Mesenchymal stem cell (in vitro differentiated cells and primary cell): ENCODE measurements around the gene EMID1.
"Not testable (repeated sequence)": the region's sequence is repeated elsewhere in the genome, so short reads cannot be mapped to it uniquely, and the experiment has no call there.

Source experiments
- DNase-seq: peaks from one replicate; pipeline ENCODE4 v3.0.0-alpha.2; 2013
- H2AFZ ChIP-seq: one replicate; pipeline ENCODE4 v1.6.1; 2013; ENCODE audit warnings: low read depth, mild to moderate bottlenecking, control low read depth, inconsistent platforms, low read length, moderate library complexity
- H2AK5ac ChIP-seq: 2 replicates; pipeline ENCODE4 v1.6.1; 2013; ENCODE audit warnings: low read length, moderate library complexity, mild to moderate bottlenecking, inconsistent platforms; ENCODE audit not compliant: severe bottlenecking
- H2BK120ac ChIP-seq: one replicate; pipeline ENCODE4 v1.6.1; 2013; ENCODE audit warnings: low read depth, mild to moderate bottlenecking, inconsistent platforms, low read length, moderate library complexity
- H2BK12ac ChIP-seq, 2 experiments: one replicate each; pipeline ENCODE4 v1.6.1; 2013; ENCODE audit warnings: inconsistent platforms in 2 of 2, low read length in 2 of 2, mild to moderate bottlenecking in 2 of 2, moderate library complexity in 2 of 2, control low read depth in 1 of 2
- H2BK15ac ChIP-seq: one replicate; pipeline ENCODE4 v1.6.1; 2013; ENCODE audit warnings: mild to moderate bottlenecking, low read depth, inconsistent platforms; ENCODE audit not compliant: poor library complexity, severe bottlenecking
- H2BK5ac ChIP-seq: 2 replicates; pipeline ENCODE4 v1.6.1; 2013; ENCODE audit warnings: low read depth, mild to moderate bottlenecking, low read length, control low read depth, inconsistent platforms; ENCODE audit not compliant: poor library complexity, severe bottlenecking
- H3K14ac ChIP-seq, 2 experiments: one replicate each; pipeline ENCODE4 v1.6.1; 2013; ENCODE audit warnings: inconsistent platforms in 2 of 2, low read length in 2 of 2, control low read depth in 1 of 2, mild to moderate bottlenecking in 1 of 2, moderate library complexity in 1 of 2
- H3K18ac ChIP-seq, 2 experiments: one replicate each; pipeline ENCODE4 v1.6.1; 2013; ENCODE audit warnings: inconsistent platforms in 2 of 2, low read length in 2 of 2, control low read depth in 1 of 2, low read depth in 1 of 2, mild to moderate bottlenecking in 1 of 2
- H3K23ac ChIP-seq, 2 experiments: one replicate each; pipeline ENCODE4 v1.6.1; 2013; ENCODE audit warnings: inconsistent platforms in 2 of 2, low read length in 2 of 2, mild to moderate bottlenecking in 2 of 2, moderate library complexity in 2 of 2, control low read depth in 1 of 2
- H3K27ac ChIP-seq: 2 replicates; pipeline ENCODE4 v1.5.1; 2013; ENCODE audit warnings: mild to moderate bottlenecking, moderate library complexity, low read length, control low read depth, inconsistent platforms; ENCODE audit not compliant: poor library complexity, severe bottlenecking
- H3K27me3 ChIP-seq, 2 experiments: 2 replicates each; pipeline versions ENCODE4 v1.6.1 to v1.7.0; 2013; ENCODE audit warnings: low read length in 2 of 2, mild to moderate bottlenecking in 2 of 2, moderate library complexity in 2 of 2, control low read depth in 1 of 2, inconsistent platforms in 1 of 2; ENCODE audit not compliant: control insufficient read depth in 1 of 2, insufficient read depth in 1 of 2
- H3K36me3 ChIP-seq, 2 experiments: 2 replicates each; pipeline versions ENCODE4 v1.6.1 to v1.7.0; 2013; ENCODE audit warnings: low read length in 2 of 2, control low read depth in 1 of 2, inconsistent platforms in 1 of 2, low read depth in 1 of 2, mild to moderate bottlenecking in 1 of 2; ENCODE audit not compliant: insufficient read depth in 2 of 2, control insufficient read depth in 1 of 2
- H3K4ac ChIP-seq, 2 experiments: one replicate each; pipeline ENCODE4 v1.6.1; 2013; ENCODE audit warnings: inconsistent platforms in 2 of 2, low read length in 2 of 2, mild to moderate bottlenecking in 2 of 2, moderate library complexity in 2 of 2, control low read depth in 1 of 2, low read depth in 1 of 2
- H3K4me1 ChIP-seq: 2 replicates; pipeline ENCODE4 v1.6.1; 2013; ENCODE audit warnings: low read depth, low read length, control low read depth; ENCODE audit not compliant: control insufficient read depth, insufficient read depth
- H3K4me2 ChIP-seq: 2 replicates; pipeline ENCODE4 v1.6.1; 2013; ENCODE audit warnings: low read length, mild to moderate bottlenecking, inconsistent platforms; ENCODE audit not compliant: poor library complexity, severe bottlenecking
- H3K4me3 ChIP-seq, 2 experiments: 2 replicates each; pipeline versions ENCODE4 v1.5.1 to v1.7.0; 2013; ENCODE audit warnings: low read length in 2 of 2, mild to moderate bottlenecking in 2 of 2, control low read depth in 1 of 2, low read depth in 1 of 2; ENCODE audit not compliant: insufficient read depth in 1 of 2
- H3K79me1 ChIP-seq: replicated peaks from 2 replicates; pipeline ENCODE4 v1.6.1; 2013; ENCODE audit warnings: mild to moderate bottlenecking, control low read depth, low read length, inconsistent platforms; ENCODE audit not compliant: poor library complexity, severe bottlenecking
- H3K9ac ChIP-seq: 2 replicates; pipeline ENCODE4 v1.7.0; 2013; ENCODE audit warnings: mild to moderate bottlenecking, low read length, moderate library complexity
- H3K9me3 ChIP-seq: 2 replicates; pipeline ENCODE4 v1.7.0; 2013; ENCODE audit warnings: mild to moderate bottlenecking, low read length; ENCODE audit not compliant: control insufficient read depth
- H4K8ac ChIP-seq: one replicate; pipeline ENCODE4 v1.6.1; 2013; ENCODE audit warnings: inconsistent platforms, mild to moderate bottlenecking, low read length, moderate library complexity
- H4K91ac ChIP-seq: one replicate; pipeline ENCODE4 v1.6.1; 2013; ENCODE audit warnings: mild to moderate bottlenecking, low read length, inconsistent platforms
- WGBS: methylation state at CpG from one replicate; pipeline ENCODE4 v1.1.7; 2013; ENCODE audit warnings: mixed read lengths; 5-methylcytosine and 5-hydroxymethylcytosine counted together

Gene EMID1

GRCh38 chr22:29240481-29240880 is 34.8 kb downstream of the EMID1 start:
- H3K14ac ChIP-seq, H2AFZ ChIP-seq, H2BK120ac ChIP-seq, H3K36me3 ChIP-seq, H3K27ac ChIP-seq, H2BK15ac ChIP-seq, H3K79me1 ChIP-seq, H3K4me3 ChIP-seq, H3K23ac ChIP-seq, H2AK5ac ChIP-seq, DNase-seq, H3K4me1 ChIP-seq, H3K4ac ChIP-seq, H4K91ac ChIP-seq, H4K8ac ChIP-seq, H3K9ac ChIP-seq, H3K4me2 ChIP-seq, H2BK12ac ChIP-seq, H2BK5ac ChIP-seq: not testable (repeated sequence)
- Histone ChIP-seq H3K27me3 (peaks cover 8 to 18% of the 10 kb centered on the region in 2 experiments), H3K18ac (peak overlapping the region in 1 of 2 experiments; percentile 24), H3K9me3 (peaks cover 21% of the 10 kb centered on the region)
- WGBS: 69% methylated on average over 9 of the region's 9 CpGs

GRCh38 chr22:29243874-29244446 is 38.3 kb downstream of the EMID1 start:
- H2AK5ac ChIP-seq: no peak overlapping the region
- H3K14ac ChIP-seq: no peak overlapping the region
- peaks cover 21% of the 10 kb centered on the region for H3K9me3 ChIP-seq
- H2BK5ac ChIP-seq: no peak overlapping the region
- no peak overlapping the region for H2BK12ac ChIP-seq
- H2BK120ac ChIP-seq: no peak overlapping the region
- no peaks in the 10 kb centered on the region for H3K36me3 ChIP-seq
- H3K27me3 ChIP-seq: peaks cover 8 to 18% of the 10 kb centered on the region in 2 experiments
- no peak overlapping the region for H2BK15ac ChIP-seq
- WGBS: 88% methylated on average over 11 of the region's 11 CpGs
- H3K18ac ChIP-seq: no peak overlapping the region
- no peak overlapping the region for H3K4ac ChIP-seq
- H3K4me3 ChIP-seq: no peak overlapping the region
- no peaks in the 10 kb centered on the region for H3K79me1 ChIP-seq
- no peak overlapping the region for H3K23ac ChIP-seq
- H3K9ac ChIP-seq: no peak overlapping the region
- no peak overlapping the region for H4K8ac ChIP-seq
- H3K4me2 ChIP-seq: no peak overlapping the region
- peaks cover 2% of the 10 kb centered on the region for H3K4me1 ChIP-seq
- no peak overlapping the region for H4K91ac ChIP-seq
- no peak overlapping the region for H2AFZ ChIP-seq
- no peak for DNase-seq
- H3K27ac ChIP-seq: no peak overlapping the region

- Histone ChIP-seq H2AFZ (no peak overlapping the region), H2AK5ac (no peak overlapping the region), H3K27ac (no peak overlapping the region), H3K4me1 (peaks cover 2% of the 10 kb centered on the region), H2BK120ac (no peak overlapping the region), H3K27me3 (peaks cover 8 to 18% of the 10 kb centered on the region in 2 experiments), H4K8ac (peak overlapping the region; percentile 63), H2BK15ac (no peak overlapping the region), H3K14ac (no peak overlapping the region), H3K23ac (no peak overlapping the region), H3K9ac (no peak overlapping the region), H2BK5ac (no peak overlapping the region), H3K9me3 (peaks cover 15% of the 10 kb centered on the region), H3K4ac (no peak overlapping the region), H3K36me3 (no peaks in the 10 kb centered on the region), H3K79me1 (no peaks in the 10 kb centered on the region), H3K18ac (peak overlapping the region in 1 of 2 experiments; percentile 19), H3K4me3 (no peak overlapping the region), H3K4me2 (no peak overlapping the region), H2BK12ac (no peak overlapping the region), H4K91ac (peak overlapping the region; percentile 46)
- 78% methylated on average over 4 of the region's 7 CpGs for WGBS
- DNase-seq: no peak
These were observed 39.3 kb downstream of the EMID1 start for GRCh38 chr22:29244785-29245625.

GRCh38 chr22:29245626-29246385 is 40.1 kb downstream of the EMID1 start:
- peak overlapping the region; percentile 84 for H2BK15ac ChIP-seq
- no peak overlapping the region for H2BK120ac ChIP-seq
- H3K4me2 ChIP-seq: no peak overlapping the region
- H2AFZ ChIP-seq: no peak overlapping the region
- H3K36me3 ChIP-seq: no peaks in the 10 kb centered on the region
- peak; percentile 62 for DNase-seq
- peaks cover 2% of the 10 kb centered on the region for H3K4me1 ChIP-seq
- H3K79me1 ChIP-seq: no peaks in the 10 kb centered on the region
- H3K4me3 ChIP-seq: no peak overlapping the region
- H3K9ac ChIP-seq: no peak overlapping the region
- no peak overlapping the region for H2BK5ac ChIP-seq
- H2AK5ac ChIP-seq: no peak overlapping the region
- peaks cover 8 to 18% of the 10 kb centered on the region in 2 experiments for H3K27me3 ChIP-seq
- peaks cover 9% of the 10 kb centered on the region for H3K9me3 ChIP-seq
- H3K4ac ChIP-seq: no peak overlapping the region
- H2BK12ac ChIP-seq: no peak overlapping the region
- H3K27ac ChIP-seq: no peak overlapping the region
- H3K18ac ChIP-seq: no peak overlapping the region
- H4K8ac ChIP-seq: peak overlapping the region; percentile 63
- H4K91ac ChIP-seq: peak overlapping the region; percentile 39
- no peak overlapping the region for H3K23ac ChIP-seq
- no peak overlapping the region for H3K14ac ChIP-seq
- 46% methylated on average over 10 of the region's 11 CpGs for WGBS
